D721Med (cell line): ENCODE measurements around the gene CUEDC1.
A peak's percentile ranks its signal among the peaks of the same experiment; 100 is the strongest.

Experiments used
- DNase-seq: peaks from one replicate; pipeline ENCODE4 v3.0.0; 2011; ENCODE audit warnings: low spot score; ENCODE audit not compliant: insufficient read length
- FAIRE-seq: peaks from 2 replicates; lab custom pipeline; 2011; peaks lifted over from hg19 to GRCh38; lab: Jason Lieb, UNC
- CTCF ChIP-seq: IDR thresholded peaks from 2 replicates; pipeline ENCODE4 v1.5.1; 2012; ENCODE audit warnings: mild to moderate bottlenecking, control low read depth; ENCODE audit not compliant: insufficient read depth; ENCODE audit errors: missing control alignments

The CUEDC1 gene

GRCh38 chr17:57842280-57842679, 112.9 kb downstream of the CUEDC1 start:
- FAIRE-seq (no peak), DNase-seq (no peak)
- TF ChIP-seq CTCF = no peak

- FAIRE-seq (no peak), DNase-seq (no peak)
- no peak for TF ChIP-seq CTCF
These were observed 115.7 kb downstream of the CUEDC1 start for GRCh38 chr17:57839571-57839923.

- FAIRE-seq (no peak), DNase-seq (no peak)
- TF ChIP-seq CTCF = no peak
These were observed 116.2 kb downstream of the CUEDC1 start for GRCh38 chr17:57838857-57839570.

- FAIRE-seq (no peak), DNase-seq (no peak)
- no peak for TF ChIP-seq CTCF
These were observed 116.8 kb downstream of the CUEDC1 start for GRCh38 chr17:57838453-57838852.

GRCh38 chr17:57835333-57835900, 119.8 kb downstream of the CUEDC1 start:
- TF ChIP-seq CTCF = no peak
- FAIRE-seq = no peak

GRCh38 chr17:57834146-57834741, 121.0 kb downstream of the CUEDC1 start:
- no peak for FAIRE-seq
- no peak for DNase-seq
- TF ChIP-seq CTCF = peak; percentile 7

More at GRCh38 chr17:57835333-57835900, 119.8 kb downstream of the CUEDC1 start:
- no peak for DNase-seq
